ENCODE measurements around the gene RAMP3.

The RAMP3 gene

DNA sequence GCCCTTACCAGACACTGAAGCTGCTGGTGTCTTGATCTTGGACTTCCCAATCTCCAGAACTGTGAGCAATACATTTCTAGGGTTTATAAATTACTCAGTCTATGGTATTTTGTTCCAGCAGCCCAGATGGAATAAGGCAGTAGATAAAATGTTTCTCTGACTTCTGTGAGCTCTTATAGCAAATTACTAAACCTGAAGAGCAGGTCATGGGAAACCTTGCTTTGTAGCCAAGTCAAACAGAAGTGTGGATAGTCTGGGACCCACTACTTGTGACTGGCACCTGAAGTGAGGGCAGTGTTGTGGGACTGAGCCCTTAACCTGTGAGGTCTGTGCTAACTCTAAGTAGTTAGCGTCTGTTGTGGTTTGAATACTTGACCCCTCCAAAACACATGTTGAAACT lies 41.5 kb upstream of the RAMP3 start:
- no peaks in the 10 kb centered on the region for H3K27me3 ChIP-seq (ENCODE audit: insufficient read depth, low read depth, severe bottlenecking)
- no peak for DNase-seq
- no peak overlapping the region for H3K27ac ChIP-seq
- H3K36me3 ChIP-seq: peaks cover under 1% of the 10 kb centered on the region; the same call in 1 of the 2 replicates
- H3K4me3 ChIP-seq (ENCODE audit: low read depth, low read length): no peak overlapping the region
- TF ChIP-seq, protein P1, sequence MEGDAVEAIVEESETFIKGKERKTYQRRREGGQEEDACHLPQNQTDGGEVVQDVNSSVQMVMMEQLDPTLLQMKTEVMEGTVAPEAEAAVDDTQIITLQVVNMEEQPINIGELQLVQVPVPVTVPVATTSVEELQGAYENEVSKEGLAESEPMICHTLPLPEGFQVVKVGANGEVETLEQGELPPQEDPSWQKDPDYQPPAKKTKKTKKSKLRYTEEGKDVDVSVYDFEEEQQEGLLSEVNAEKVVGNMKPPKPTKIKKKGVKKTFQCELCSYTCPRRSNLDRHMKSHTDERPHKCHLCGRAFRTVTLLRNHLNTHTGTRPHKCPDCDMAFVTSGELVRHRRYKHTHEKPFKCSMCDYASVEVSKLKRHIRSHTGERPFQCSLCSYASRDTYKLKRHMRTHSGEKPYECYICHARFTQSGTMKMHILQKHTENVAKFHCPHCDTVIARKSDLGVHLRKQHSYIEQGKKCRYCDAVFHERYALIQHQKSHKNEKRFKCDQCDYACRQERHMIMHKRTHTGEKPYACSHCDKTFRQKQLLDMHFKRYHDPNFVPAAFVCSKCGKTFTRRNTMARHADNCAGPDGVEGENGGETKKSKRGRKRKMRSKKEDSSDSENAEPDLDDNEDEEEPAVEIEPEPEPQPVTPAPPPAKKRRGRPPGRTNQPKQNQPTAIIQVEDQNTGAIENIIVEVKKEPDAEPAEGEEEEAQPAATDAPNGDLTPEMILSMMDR (IDR thresholded peaks at IDR 0.05; ENCODE audit: low read depth, low read length): no peak
- H3K9me3 ChIP-seq (ENCODE audit: severe bottlenecking): peaks cover 3% of the 10 kb centered on the region

DNA sequence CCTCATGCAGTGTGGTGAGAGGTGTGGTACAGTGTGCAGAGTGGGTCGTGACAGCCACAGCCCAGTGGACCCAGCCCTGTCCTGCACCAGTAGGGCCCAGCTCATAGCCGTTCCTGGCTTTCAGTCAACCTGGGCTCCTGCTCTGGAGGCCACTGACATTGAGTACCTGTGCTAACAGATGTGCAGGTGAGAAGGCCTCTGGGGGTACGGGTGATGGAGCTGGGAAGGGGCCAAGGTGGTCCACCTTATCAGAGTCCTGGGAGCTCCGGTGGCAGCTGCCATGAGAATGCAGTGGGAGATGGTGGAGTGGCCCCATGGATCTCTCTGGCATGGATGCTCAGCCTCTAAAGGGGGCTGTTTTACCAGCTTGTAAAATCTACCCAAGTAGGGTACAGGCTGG lies 40.0 kb upstream of the RAMP3 start:
- no peaks in the 10 kb centered on the region for H3K36me3 ChIP-seq
- no peak overlapping the region for H3K27ac ChIP-seq
- no peak overlapping the region for H3K4me3 ChIP-seq (ENCODE audit: low read depth, low read length)
- H3K9me3 ChIP-seq (ENCODE audit: severe bottlenecking): peaks cover 3% of the 10 kb centered on the region
- TF ChIP-seq, protein P1 (IDR thresholded peaks at IDR 0.05; ENCODE audit: low read depth, low read length): no peak
- H3K27me3 ChIP-seq (ENCODE audit: insufficient read depth, low read depth, severe bottlenecking): no peaks in the 10 kb centered on the region
- DNase-seq: no peak

DNA sequence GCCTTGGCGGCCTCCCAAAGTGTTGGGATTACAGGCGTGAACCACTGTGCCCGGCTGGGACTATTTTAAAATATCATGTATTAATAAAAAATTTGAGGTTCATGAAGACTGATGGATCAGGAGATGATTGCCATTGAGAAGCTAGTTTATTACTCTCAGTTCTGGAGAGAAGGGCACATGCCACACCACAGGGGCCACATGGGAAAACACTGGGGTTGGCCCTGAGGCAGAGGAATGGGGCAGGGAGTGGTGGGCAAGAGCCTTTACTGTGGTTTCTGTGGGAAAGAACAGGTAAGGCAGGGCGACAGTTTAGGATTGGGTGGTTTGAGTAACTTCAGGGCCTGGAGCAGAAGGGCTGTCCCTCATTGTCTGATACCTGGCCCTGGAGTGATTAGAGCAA lies 39.3 kb upstream of the RAMP3 start:
- no peaks in the 10 kb centered on the region for H3K36me3 ChIP-seq
- H3K27me3 ChIP-seq (ENCODE audit: insufficient read depth, low read depth, severe bottlenecking): no peaks in the 10 kb centered on the region
- no peak overlapping the region for H3K4me3 ChIP-seq (ENCODE audit: low read depth, low read length)
- TF ChIP-seq, protein P1 (IDR thresholded peaks at IDR 0.05; ENCODE audit: low read depth, low read length): no peak
- no peak for DNase-seq
- no peak overlapping the region for H3K27ac ChIP-seq
- H3K9me3 ChIP-seq (ENCODE audit: severe bottlenecking): peaks cover 3% of the 10 kb centered on the region

DNA sequence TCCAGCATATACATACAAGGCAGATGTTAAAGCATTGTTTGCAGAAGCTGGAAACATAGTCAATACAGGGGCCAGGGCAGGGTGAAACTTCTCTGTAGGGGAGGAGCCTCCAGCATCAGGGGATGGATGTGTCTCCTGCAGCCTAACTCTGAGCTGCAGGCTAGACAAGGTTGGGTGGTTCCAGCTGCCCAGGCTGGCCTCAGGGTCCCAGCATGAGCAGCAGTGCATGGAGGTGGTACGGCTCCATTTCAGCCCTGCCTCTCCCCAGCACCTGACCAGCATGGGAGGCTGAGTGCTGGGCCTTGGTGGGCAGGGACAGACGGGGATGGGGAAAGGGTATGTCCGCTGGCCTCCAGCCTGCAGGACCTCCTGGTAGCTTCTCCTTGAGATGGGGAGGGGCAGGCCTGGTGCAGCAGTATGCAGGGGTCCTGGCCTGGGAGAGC lies 38.7 kb upstream of the RAMP3 start:
- no peak for DNase-seq
- Histone ChIP-seq H3K27ac (no peak overlapping the region), H3K27me3 (ENCODE audit: insufficient read depth, low read depth, severe bottlenecking) (no peaks in the 10 kb centered on the region), H3K4me3 (ENCODE audit: low read depth, low read length) (no peak overlapping the region), H3K9me3 (ENCODE audit: severe bottlenecking) (peaks cover 3% of the 10 kb centered on the region), H3K36me3 (no peaks in the 10 kb centered on the region)
- TF ChIP-seq, protein P1 (IDR thresholded peaks at IDR 0.05; ENCODE audit: low read depth, low read length): no peak

DNA sequence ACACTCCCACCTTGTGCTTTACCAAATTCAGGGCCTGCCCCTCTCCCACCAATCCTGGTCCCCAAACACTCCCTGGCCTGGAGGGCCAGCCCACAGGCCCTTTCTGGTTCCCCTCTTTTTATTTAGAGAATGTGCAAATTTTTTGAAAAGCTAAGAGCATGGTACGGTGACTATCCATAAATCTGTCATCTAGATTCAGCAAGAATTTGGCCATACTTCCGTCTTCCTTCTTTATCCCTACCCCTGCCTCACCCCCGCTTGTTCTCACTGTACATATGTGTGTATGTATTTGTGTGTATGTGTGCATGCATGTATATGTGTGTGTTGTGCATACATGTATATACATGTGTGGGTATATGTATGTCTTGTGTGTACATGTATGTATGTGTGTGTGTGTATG lies 38.0 kb upstream of the RAMP3 start:
- H3K4me3 ChIP-seq (ENCODE audit: low read depth, low read length): no peak overlapping the region
- no peaks in the 10 kb centered on the region for H3K27me3 ChIP-seq (ENCODE audit: insufficient read depth, low read depth, severe bottlenecking)
- H3K36me3 ChIP-seq: no peaks in the 10 kb centered on the region
- H3K9me3 ChIP-seq (ENCODE audit: severe bottlenecking): peaks cover 3% of the 10 kb centered on the region
- TF ChIP-seq, protein P1 (IDR thresholded peaks at IDR 0.05; ENCODE audit: low read depth, low read length): no peak
- no peak for DNase-seq
- no peak overlapping the region for H3K27ac ChIP-seq

Measured in WERI-Rb-1 (cell line).